GM19452 (cell line): ENCODE results near the gene SLC41A1.
"Not testable (repeated sequence)": the region's sequence is repeated elsewhere in the genome, so short reads cannot be mapped to it uniquely, and the experiment has no call there.

ENCODE experiments used
- ATAC-seq: cut with Tn5 transposase; IDR thresholded peaks from one replicate; pipeline ENCODE4 v1.9.1; 2021; ENCODE audit not compliant: unreplicated experiment

The SLC41A1 gene

GRCh38 chr1:205823260-205823659, 10.3 kb upstream of the SLC41A1 start:
- not testable (repeated sequence) for ATAC-seq

- no peak for ATAC-seq
These were observed 9.4 kb upstream of the SLC41A1 start for GRCh38 chr1:205822397-205822796.

GRCh38 chr1:205817988-205818387, 5.0 kb upstream of the SLC41A1 start:
- no peak for ATAC-seq

GRCh38 chr1:205817364-205817763, 4.4 kb upstream of the SLC41A1 start:
- ATAC-seq = no peak

- no peak for ATAC-seq
These were observed 709 bp upstream of the SLC41A1 start for GRCh38 chr1:205813755-205814058.

- ATAC-seq = no peak
These were observed 624 bp downstream of the SLC41A1 start for GRCh38 chr1:205812271-205812877.

GRCh38 chr1:205811660-205812059, 1.3 kb downstream of the SLC41A1 start:
- ATAC-seq = no peak

- ATAC-seq = no peak
These were observed 2.4 kb downstream of the SLC41A1 start for GRCh38 chr1:205810448-205811157.

- ATAC-seq = no peak
These were observed 3.1 kb downstream of the SLC41A1 start for GRCh38 chr1:205809942-205810345.

GRCh38 chr1:205809469-205809868, 3.5 kb downstream of the SLC41A1 start:
- no peak for ATAC-seq

GRCh38 chr1:205805082-205805711, 7.8 kb downstream of the SLC41A1 start:
- ATAC-seq = no peak

- no peak for ATAC-seq
These were observed 8.4 kb downstream of the SLC41A1 start for GRCh38 chr1:205804605-205805004.

- ATAC-seq = no peak
These were observed 9.0 kb downstream of the SLC41A1 start for GRCh38 chr1:205803986-205804385.

GRCh38 chr1:205802060-205802459, 10.9 kb downstream of the SLC41A1 start:
- no peak for ATAC-seq

GRCh38 chr1:205800981-205801703, 11.9 kb downstream of the SLC41A1 start:
- no peak for ATAC-seq

- ATAC-seq = no peak
These were observed 12.6 kb downstream of the SLC41A1 start for GRCh38 chr1:205800427-205800826.

- ATAC-seq = no peak
These were observed 14.4 kb downstream of the SLC41A1 start for GRCh38 chr1:205798577-205798976.

- ATAC-seq = no peak
These were observed 15.8 kb downstream of the SLC41A1 start for GRCh38 chr1:205797168-205797567.

GRCh38 chr1:205794011-205794730, 18.8 kb downstream of the SLC41A1 start:
- peak; percentile 71 for ATAC-seq

GRCh38 chr1:205792961-205793673, 19.9 kb downstream of the SLC41A1 start:
- no peak for ATAC-seq

- no peak for ATAC-seq
These were observed 20.5 kb downstream of the SLC41A1 start for GRCh38 chr1:205792481-205792881.
